Muscle of back (tissue), 11 donors: Measurements from ENCODE around the gene ESYT3. TPM values are rescaled to one million over a fixed set of nuclear protein-coding genes. Genes with fewer than 3 reads are reported as not detected.
"Not testable (repeated sequence)": the region's sequence is repeated elsewhere in the genome, so short reads cannot be mapped to it uniquely, and the experiment has no call there.

Experiments
- DNase-seq, 3 donors: peaks; one replicate each; pipeline versions ENCODE4 v3.0.0 to v3.0.0-alpha.2; 2013
- polyA plus RNA-seq, 10 donors: library from polyadenylated mRNA; unstranded; fragments of 120-200 nt; gene quantifications; one replicate each; pipeline ENCODE4 v1.2.1, GENCODE V29; 2013; ENCODE audit not compliant: insufficient read length in 10 of 10

ESYT3 gene
- polyA plus RNA-seq, 10 donors, result 4.6 to 29.4 (median 15.1) TPM

- DNase-seq, result no peak
Measured at GRCh38 chr3:138442433-138442832, 8.0 kb downstream of the ESYT3 start.

GRCh38 chr3:138443091-138443490 is 8.7 kb downstream of the ESYT3 start:
- DNase-seq, result no peak

GRCh38 chr3:138443521-138444503 is 9.4 kb downstream of the ESYT3 start:
- peak; percentile 47 to 74 (median 51) for DNase-seq

GRCh38 chr3:138445236-138445635 is 10.8 kb downstream of the ESYT3 start:
- DNase-seq, result no peak

- no peak for DNase-seq
Measured at GRCh38 chr3:138445654-138446053, 11.2 kb downstream of the ESYT3 start.

- DNase-seq, result no peak
Measured at GRCh38 chr3:138448631-138449030, 14.2 kb downstream of the ESYT3 start.

- DNase-seq, result no peak
Measured at GRCh38 chr3:138449490-138449889, 15.1 kb downstream of the ESYT3 start.

- DNase-seq, result no peak
Measured at GRCh38 chr3:138450181-138450580, 15.8 kb downstream of the ESYT3 start.

- DNase-seq, result no peak
Measured at GRCh38 chr3:138450704-138451424, 16.4 kb downstream of the ESYT3 start.

GRCh38 chr3:138451595-138452162 is 17.3 kb downstream of the ESYT3 start:
- DNase-seq, result no peak

- DNase-seq, result no peak
Measured at GRCh38 chr3:138452436-138452835, 18.0 kb downstream of the ESYT3 start.

GRCh38 chr3:138453940-138454339 is 19.5 kb downstream of the ESYT3 start:
- not testable (repeated sequence) for DNase-seq

GRCh38 chr3:138455801-138456716 is 21.6 kb downstream of the ESYT3 start:
- DNase-seq, result no peak

GRCh38 chr3:138456961-138457862 is 22.8 kb downstream of the ESYT3 start:
- DNase-seq, result peak in 1 of 3 donors; percentile 43

GRCh38 chr3:138457863-138458735 is 23.7 kb downstream of the ESYT3 start:
- no peak for DNase-seq

GRCh38 chr3:138458774-138459499 is 24.5 kb downstream of the ESYT3 start:
- DNase-seq, result no peak

- DNase-seq, result peak; percentile 43 to 54 (median 47)
Measured at GRCh38 chr3:138459619-138460535, 25.5 kb downstream of the ESYT3 start.
